Melanocyte of skin (primary cell): Measurements from ENCODE around the gene MAP1LC3B. TPM values are rescaled to one million over a fixed set of nuclear protein-coding genes. Genes with fewer than 3 reads are reported as not detected.

Source experiments
- total RNA-seq, 2 donors: library from RNA; depleted of rRNA; stranded (reverse); fragments of >200 nt; gene quantifications; 2 replicates each; pipeline ENCODE4 v1.2.3, GENCODE V29; 2012

Gene MAP1LC3B
- total RNA-seq, result 10 to 100 TPM; 34.4 to 35.0 TPM

GRCh38 chr16:87391950-87392820 lies at the start of gene MAP1LC3B:
Gene MAP1LC3B, plus strand, starts transcription at chr16:87392336. Its CDS starts 92 bp downstream, at chr16:87392428.

GRCh38 chr16:87383505-87384161 lies 8.5 kb upstream of the MAP1LC3B start, which contains the start of gene FBXO31:
Gene FBXO31, minus strand, starts transcription at chr16:87383776. Its CDS starts 32 bp downstream, at chr16:87383744.

Other genes with a start within 250 kb of the MAP1LC3B start
- 10 to 100 TPM in 1 of 2 donors, 1 to 10 TPM in 1; 4.5 to 15.0 TPM for gene C16orf95, start 74.9 kb upstream of the MAP1LC3B start, total RNA-seq
- 10 to 100 TPM; 23.6 to 25.8 TPM for gene FBXO31, start 8.6 kb upstream of the MAP1LC3B start, total RNA-seq
- 10 to 100 TPM in 1 of 2 donors, 1 to 10 TPM in 1; 8.6 to 11.3 TPM for gene ZCCHC14, start 100.7 kb downstream of the MAP1LC3B start, total RNA-seq
- not detected for gene JPH3, start 210.2 kb downstream of the MAP1LC3B start, total RNA-seq